SHP77 (cell line): ENCODE results near the gene G6PC1.

Experiments
- DNase-seq, 2 experiments: peaks; one replicate each; lab custom pipeline; 2025; lab: John Stamatoyannopoulos, UW

G6PC1 gene

DNA sequence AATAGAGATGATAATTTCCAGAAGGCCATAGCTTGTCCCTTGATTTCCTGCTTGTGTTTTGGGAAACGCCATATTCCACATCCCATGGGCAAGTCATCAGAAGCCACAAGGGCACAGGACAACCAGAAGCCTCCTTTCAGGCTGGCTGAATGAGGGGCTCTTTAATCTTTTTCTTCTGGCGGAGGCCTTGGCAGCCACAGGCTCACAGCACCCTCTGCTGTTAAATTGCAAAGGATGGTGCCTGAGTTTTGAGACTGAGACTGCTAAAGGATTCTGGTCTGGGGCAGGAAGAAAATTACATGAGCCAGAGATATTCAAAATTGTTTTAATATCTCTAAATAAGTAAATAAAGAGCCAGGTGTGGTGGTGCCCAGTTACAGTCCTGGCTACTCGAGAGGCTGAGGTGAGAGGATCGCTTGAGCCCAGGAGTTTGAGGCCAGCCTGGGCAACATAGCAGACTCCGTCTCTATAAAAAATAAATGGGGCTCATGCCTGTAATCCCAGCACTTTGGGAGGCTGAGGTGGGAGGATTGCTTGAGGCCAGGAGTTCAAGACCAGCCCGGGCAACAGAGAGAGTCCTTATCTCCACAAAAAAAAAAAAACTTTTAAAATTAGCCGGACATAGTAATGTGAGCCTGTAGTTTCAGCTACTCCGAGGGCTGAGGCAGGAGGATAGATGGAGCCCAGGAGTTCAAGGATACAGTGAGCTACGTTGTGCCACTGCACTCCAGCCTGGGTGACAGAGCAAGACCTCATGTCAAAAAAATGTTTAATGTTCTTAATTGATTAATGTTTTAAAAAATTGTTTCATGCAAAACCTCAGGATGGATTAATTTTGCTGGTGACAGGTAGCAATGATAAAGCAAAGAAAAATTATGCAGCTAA, 37.4 kb downstream of the G6PC1 start:
- DNase-seq = peak; percentile 64 to 72

DNA sequence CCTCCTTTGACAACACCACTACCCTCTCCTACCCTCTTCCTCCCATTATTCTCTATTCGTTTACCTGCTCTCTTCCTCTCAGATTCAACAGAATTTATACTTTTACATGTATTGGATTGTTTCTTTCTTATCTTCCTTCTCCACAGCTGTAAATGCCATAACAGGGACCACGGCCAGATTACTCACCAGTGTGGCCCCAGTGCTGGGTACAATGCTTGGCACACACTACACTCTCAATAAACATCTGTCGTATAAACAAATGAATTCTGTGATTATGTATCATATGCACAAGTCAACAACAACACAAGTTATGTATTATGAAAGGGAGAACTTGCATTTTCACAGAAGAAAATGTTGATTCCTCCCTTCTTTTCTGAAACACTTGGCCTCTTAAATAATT, 43.6 kb downstream of the G6PC1 start:
- DNase-seq = no peak

DNA sequence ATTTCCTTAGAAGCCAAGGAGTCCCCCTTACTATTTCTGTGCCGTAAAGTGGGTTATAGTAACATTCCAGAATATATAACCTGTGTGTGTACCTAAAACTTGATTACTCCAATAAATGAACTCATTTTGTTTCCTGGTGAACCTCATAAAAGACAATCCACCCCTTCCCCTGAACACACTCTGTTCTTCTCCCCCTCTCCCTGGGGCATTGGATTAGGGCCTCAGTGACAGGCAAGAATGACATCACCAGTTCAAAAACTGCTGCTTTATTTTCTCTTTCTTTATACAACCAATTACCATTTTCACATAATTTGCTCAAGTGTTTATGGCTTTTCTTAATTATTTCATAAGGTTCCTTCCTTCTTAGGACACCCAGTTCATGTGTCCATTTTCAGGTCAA, 46.2 kb downstream of the G6PC1 start:
- DNase-seq = no peak

DNA sequence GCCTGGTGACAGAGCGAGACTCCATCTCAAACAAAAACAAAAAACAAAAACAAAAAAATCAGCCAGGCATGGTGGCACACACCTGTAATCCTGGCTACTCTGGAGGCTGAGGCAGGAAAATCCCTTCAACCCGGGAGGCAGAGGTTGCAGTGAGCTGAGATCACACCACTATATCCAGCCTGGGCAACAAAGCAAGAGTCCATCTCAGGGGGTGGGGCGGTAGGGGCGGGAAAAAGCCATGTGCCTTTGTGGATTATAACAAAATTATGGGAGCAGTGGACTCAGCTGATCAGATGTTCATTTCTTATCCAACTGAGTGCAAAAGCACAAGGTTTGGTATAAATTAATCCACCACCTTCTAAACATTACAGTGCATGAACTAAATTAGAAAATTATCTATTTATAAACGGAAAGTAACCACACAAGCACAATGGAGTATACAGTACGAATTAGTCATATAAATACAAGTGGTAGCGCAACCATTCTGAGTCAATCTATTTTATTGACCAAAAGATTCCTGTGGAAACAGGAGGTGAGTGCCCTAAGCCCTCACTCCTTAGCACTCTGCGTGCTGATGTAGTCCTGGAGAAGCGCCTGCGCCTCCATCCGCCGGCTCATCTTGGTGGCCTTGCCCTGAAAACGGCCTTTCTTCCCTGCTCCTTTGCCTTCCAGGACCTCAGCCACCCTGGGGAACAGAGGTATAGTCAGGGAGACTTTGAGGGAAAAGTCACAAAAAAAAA, 49.6 kb downstream of the G6PC1 start:
- DNase-seq = no peak
